ENCODE measurements around the gene XRN1.
A peak's percentile ranks its signal among the peaks of the same experiment; 100 is the strongest.

Gene XRN1

DNA sequence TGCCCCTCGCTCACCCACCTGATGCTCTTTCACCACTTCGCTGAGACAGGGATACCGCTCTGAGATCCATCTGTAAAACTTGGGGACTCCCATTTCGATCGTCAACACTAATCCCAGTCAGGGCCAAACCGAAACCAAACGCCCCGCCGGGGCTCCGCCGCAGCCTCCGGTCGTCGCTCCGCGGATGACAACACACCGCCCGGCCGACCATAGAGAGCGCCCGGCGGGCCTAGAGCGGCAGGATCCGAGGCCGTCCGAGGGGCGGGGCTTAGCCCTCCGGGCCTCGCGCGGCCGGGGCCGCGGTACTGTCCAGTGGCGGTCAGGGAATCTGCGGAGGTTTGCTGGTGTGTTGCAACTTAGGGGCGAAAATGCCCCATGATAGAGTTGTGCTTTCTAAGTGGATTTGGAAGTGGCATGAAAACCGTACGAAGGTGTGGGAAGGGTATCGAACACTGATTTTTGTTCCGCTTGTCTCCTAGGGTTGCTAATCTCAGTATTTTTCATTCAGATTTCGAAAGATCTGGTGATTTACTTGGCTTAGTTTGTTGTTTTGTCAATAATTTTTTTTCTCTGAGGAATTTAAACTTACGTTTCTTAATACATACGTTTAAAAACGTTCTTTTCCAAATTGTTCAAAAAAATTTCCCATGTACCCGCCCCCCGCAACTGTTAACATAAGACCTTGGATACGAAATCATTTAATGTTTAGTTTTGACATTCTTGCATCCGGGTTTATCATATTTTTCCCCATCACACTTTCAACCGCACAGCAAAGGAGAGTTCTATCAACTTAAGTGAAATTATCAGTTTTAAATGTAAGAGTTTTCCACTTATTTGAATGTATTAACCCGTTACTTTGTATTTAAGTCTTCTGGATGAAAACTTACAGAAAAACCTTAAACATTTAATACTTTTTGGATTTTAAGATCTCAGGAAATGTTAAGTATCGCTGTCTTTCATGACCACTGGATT, at the start of gene XRN1:
Gene XRN1, minus strand, starts transcription at position 186 of the 972 bp plus-strand sequence. Its CDS starts 93 bp downstream, at position 93.
- Histone ChIP-seq H3K4me2 (ENCODE audit: low read length) (peak within 1 kb of the TSS; percentile 73), H3K27ac (ENCODE audit: low read depth, low read length) (peak within 1 kb of the TSS; percentile 50), H3K4me1 (ENCODE audit: control insufficient read depth, low read length) (peaks cover 25% of the 10 kb centered on the region), H3K27me3 (ENCODE audit: control insufficient read depth, low read length) (no peaks in the 10 kb centered on the region), H3K79me2 (ENCODE audit: control insufficient read depth, low read length) (peaks cover 49% of the 10 kb centered on the region), H4K20me1 (ENCODE audit: control insufficient read depth, insufficient read depth, low read depth, low read length) (no peaks in the 10 kb centered on the region), H3F3A (ENCODE audit: control insufficient read depth, insufficient read depth) (peaks cover 16% of the 10 kb centered on the region; the same call in 1 of the 2 replicates), H3K36me3 (ENCODE audit: control insufficient read depth, low read length) (peaks cover 24% of the 10 kb centered on the region), H3K9me2 (replicated peaks; ENCODE audit: control insufficient read depth, low read length) (no peaks in the 10 kb centered on the region), H3K9me3 (ENCODE audit: control insufficient read depth, insufficient read depth, low read length) (no peaks in the 10 kb centered on the region), H3K4me3 (ENCODE audit: low read length) (peak within 1 kb of the TSS; percentile 79)
- TF ChIP-seq EZH2phosphoT487 (IDR thresholded peaks at IDR 0.05; ENCODE audit: borderline replicate concordance, low read length) (no peak), CTCF (IDR thresholded peaks at IDR 0.05; ENCODE audit: low read depth, low read length, poor library complexity, severe bottlenecking) (no peak)

- Histone ChIP-seq H3K9me3 (ENCODE audit: control insufficient read depth, insufficient read depth, low read length) (no peaks in the 10 kb centered on the region), H3K27ac (ENCODE audit: low read depth, low read length) (no peak overlapping the region), H3K9me2 (replicated peaks; ENCODE audit: control insufficient read depth, low read length) (no peaks in the 10 kb centered on the region), H3F3A (ENCODE audit: control insufficient read depth, insufficient read depth) (no peaks in the 10 kb centered on the region), H4K20me1 (ENCODE audit: control insufficient read depth, insufficient read depth, low read depth, low read length) (no peaks in the 10 kb centered on the region), H3K4me1 (ENCODE audit: control insufficient read depth, low read length) (no peaks in the 10 kb centered on the region), H3K4me3 (ENCODE audit: low read length) (no peak overlapping the region), H3K79me2 (ENCODE audit: control insufficient read depth, low read length) (no peaks in the 10 kb centered on the region), H3K4me2 (ENCODE audit: low read length) (no peak overlapping the region), H3K36me3 (ENCODE audit: control insufficient read depth, low read length) (peaks cover 74% of the 10 kb centered on the region), H3K27me3 (ENCODE audit: control insufficient read depth, low read length) (no peaks in the 10 kb centered on the region)
- TF ChIP-seq CTCF (IDR thresholded peaks at IDR 0.05; ENCODE audit: low read depth, low read length, poor library complexity, severe bottlenecking) (no peak), EZH2phosphoT487 (IDR thresholded peaks at IDR 0.05; ENCODE audit: borderline replicate concordance, low read length) (no peak)
Observed at GRCh38 chr3:142495103-142495502, 47.3 kb upstream of the XRN1 start.

DNA sequence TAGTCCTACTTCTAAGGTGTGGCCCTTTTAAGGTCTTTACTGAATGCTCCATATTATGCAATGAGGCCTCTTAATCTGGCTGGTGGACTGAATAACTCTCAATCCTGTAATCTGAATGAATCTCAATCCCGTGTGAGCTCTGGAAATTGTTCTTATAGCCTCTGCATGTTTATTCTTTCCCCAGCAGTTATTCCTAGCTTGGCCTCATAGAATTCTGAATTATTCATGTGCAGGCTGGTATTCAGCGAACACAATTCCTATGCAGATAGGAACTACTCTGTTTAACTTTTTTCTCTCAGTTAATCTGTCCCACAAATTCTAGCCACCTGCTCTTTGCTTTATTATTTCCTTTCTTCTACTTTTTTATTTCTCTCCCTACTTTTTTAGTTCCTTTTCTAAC, 44.3 kb upstream of the XRN1 start:
- Histone ChIP-seq H3K27ac (ENCODE audit: low read depth, low read length) (no peak overlapping the region), H3K9me3 (ENCODE audit: control insufficient read depth, insufficient read depth, low read length) (no peaks in the 10 kb centered on the region), H3K36me3 (ENCODE audit: control insufficient read depth, low read length) (peaks cover 84% of the 10 kb centered on the region), H4K20me1 (ENCODE audit: control insufficient read depth, insufficient read depth, low read depth, low read length) (no peaks in the 10 kb centered on the region), H3K4me1 (ENCODE audit: control insufficient read depth, low read length) (no peaks in the 10 kb centered on the region), H3F3A (ENCODE audit: control insufficient read depth, insufficient read depth) (no peaks in the 10 kb centered on the region), H3K27me3 (ENCODE audit: control insufficient read depth, low read length) (no peaks in the 10 kb centered on the region), H3K4me3 (ENCODE audit: low read length) (no peak overlapping the region), H3K9me2 (replicated peaks; ENCODE audit: control insufficient read depth, low read length) (no peaks in the 10 kb centered on the region), H3K79me2 (ENCODE audit: control insufficient read depth, low read length) (no peaks in the 10 kb centered on the region), H3K4me2 (ENCODE audit: low read length) (no peak overlapping the region)
- no peak for TF ChIP-seq EZH2phosphoT487 (IDR thresholded peaks at IDR 0.05; ENCODE audit: borderline replicate concordance, low read length)

Measured in DOHH2 (cell line).